ENCODE measurements around the gene MAGOH. TPM values are rescaled to one million over a fixed set of nuclear protein-coding genes. Genes with fewer than 3 reads are reported as not detected.
A peak's percentile ranks its signal among the peaks of the same experiment; 100 is the strongest.

The MAGOH gene
- total and polyA plus RNA-seq, 2 of the 13 experiments (the other 11 are each of a cell fraction or from before 2014, with no cell fraction given), result 24.1 to 87.0 TPM

GRCh38 chr1:53246261-53247134, 8.2 kb upstream of the MAGOH start:
- 71% methylated on average over 4 of the region's 4 CpGs for WGBS (ENCODE audit: low lambda C conversion rate)
- in situ Hi-C loops (cut with HindIII; ENCODE audit: extremely low pct_ligation_motif_present, low pct_unique_long_range_greater_than_20kb), result no loop called here
- Histone ChIP-seq H3K4me3 (replicated peaks in 1 of 3; ENCODE audit: insufficient read depth in 1 of 3, low read depth in 2 of 3, low read length in 3 of 3) (no peak overlapping the region), H3K9me3 (ENCODE audit: low read length) (no peaks in the 10 kb centered on the region), H3K4me2 (ENCODE audit: low read depth, low read length) (no peak overlapping the region), H4K20me1 (ENCODE audit: insufficient read depth, low read length) (no peaks in the 10 kb centered on the region), H3K36me3 (replicated peaks in 1 of 2; ENCODE audit: control insufficient read depth in 1 of 2, insufficient read depth in 2 of 2, low read length in 2 of 2) (peaks cover 8 to 34% of the 10 kb centered on the region in 2 experiments; a peak in 4 of 5 replicates), H3K79me2 (ENCODE audit: insufficient read depth, low read length) (no peaks in the 10 kb centered on the region), H3K27me3 (ENCODE audit: control insufficient read depth in 1 of 2, insufficient read depth in 2 of 2, low read length in 2 of 2) (no peaks in the 10 kb centered on the region), H3K9ac (ENCODE audit: insufficient read depth, low read depth, low read length) (no peak overlapping the region), H2AFZ (ENCODE audit: low read length) (no peak overlapping the region), H3K4me1 (ENCODE audit: insufficient read depth, low read length) (no peaks in the 10 kb centered on the region), H3K27ac (ENCODE audit: extremely low read length, insufficient read depth, low read length) (no peak overlapping the region)
- CTCF ChIA-PET (ENCODE audit: low intra/inter-chr PET ratio, low total read pairs), result no interaction called here
- TF ChIP-seq MAFG (CRISPR knock-in tag; IDR thresholded peaks at IDR 0.05) (no peak), PHF20 (CRISPR knock-in tag; IDR thresholded peaks at IDR 0.05) (no peak), ZNF839 (CRISPR knock-in tag; IDR thresholded peaks at IDR 0.05; ENCODE audit: borderline replicate concordance) (no peak), ZNF816 (CRISPR knock-in tag; IDR thresholded peaks at IDR 0.05; ENCODE audit: borderline replicate concordance) (no peak), ZFYVE20 (CRISPR knock-in tag; IDR thresholded peaks at IDR 0.05; ENCODE audit: borderline replicate concordance, low read depth) (no peak)
- intact Hi-C loops (cut with micrococcal nuclease; ENCODE audit: unreplicated experiment), result no loop called here
- FAIRE-seq (peak; percentile 32), ATAC-seq (no peak), DNase-seq (ENCODE audit: low spot score) (no peak)
- BruUV-seq (replicated peaks), result no TSS peak
- POLR2A ChIA-PET, result no interaction called here

- WGBS (ENCODE audit: low lambda C conversion rate), result 89% methylated on average over 4 of the region's 4 CpGs
- no peak for ATAC-seq
- Histone ChIP-seq H2AFZ (ENCODE audit: low read length) (no peak overlapping the region), H3K4me1 (ENCODE audit: insufficient read depth, low read length) (peaks cover 7% of the 10 kb centered on the region), H3K79me2 (ENCODE audit: insufficient read depth, low read length) (no peaks in the 10 kb centered on the region), H3K27me3 (ENCODE audit: control insufficient read depth in 1 of 2, insufficient read depth in 2 of 2, low read length in 2 of 2) (no peaks in the 10 kb centered on the region), H3K4me2 (ENCODE audit: low read depth, low read length) (no peak overlapping the region), H4K20me1 (ENCODE audit: insufficient read depth, low read length) (no peaks in the 10 kb centered on the region), H3K36me3 (replicated peaks in 1 of 2; ENCODE audit: control insufficient read depth in 1 of 2, insufficient read depth in 2 of 2, low read length in 2 of 2) (peaks cover 2 to 14% of the 10 kb centered on the region in 2 experiments; a peak in 4 of 5 replicates), H3K9ac (ENCODE audit: insufficient read depth, low read depth, low read length) (no peak overlapping the region), H3K4me3 (replicated peaks in 1 of 3; ENCODE audit: insufficient read depth in 1 of 3, low read depth in 2 of 3, low read length in 3 of 3) (no peak overlapping the region), H3K9me3 (ENCODE audit: low read length) (no peaks in the 10 kb centered on the region), H3K27ac (ENCODE audit: extremely low read length, insufficient read depth, low read length) (no peak overlapping the region)
- no TSS peak for BruUV-seq (replicated peaks)
- FAIRE-seq, result no peak
- in situ Hi-C loops (cut with HindIII; ENCODE audit: extremely low pct_ligation_motif_present, low pct_unique_long_range_greater_than_20kb) (no loop called here), intact Hi-C loops (cut with micrococcal nuclease; ENCODE audit: unreplicated experiment) (no loop called here)
- no peak for DNase-seq (ENCODE audit: low spot score)
- ChIA-PET POLR2A (no interaction called here), CTCF (ENCODE audit: low intra/inter-chr PET ratio, low total read pairs) (no interaction called here)
- no peak for TF ChIP-seq ZNF468 (CRISPR knock-in tag; IDR thresholded peaks at IDR 0.05)
- TF ChIP-seq SIX4 (CRISPR knock-in tag; IDR thresholded peaks at IDR 0.05), result no peak
- no peak for TF ChIP-seq HMGXB3 (CRISPR knock-in tag; IDR thresholded peaks at IDR 0.05; ENCODE audit: borderline replicate concordance)
- no peak for TF ChIP-seq ZSCAN22 (CRISPR knock-in tag; IDR thresholded peaks at IDR 0.05)
- TF ChIP-seq ZFP62 (CRISPR knock-in tag; IDR thresholded peaks at IDR 0.05), result no peak
- TF ChIP-seq ZSCAN9 (CRISPR knock-in tag; IDR thresholded peaks at IDR 0.05; ENCODE audit: borderline replicate concordance), result no peak
- no peak for TF ChIP-seq ZNF549 (CRISPR knock-in tag; IDR thresholded peaks at IDR 0.05)
- TF ChIP-seq KDM1A (CRISPR knock-in tag; IDR thresholded peaks at IDR 0.05), result no peak
- no peak for TF ChIP-seq ZSCAN12 (CRISPR knock-in tag; IDR thresholded peaks at IDR 0.05)
- no peak for TF ChIP-seq ZBTB38 (CRISPR knock-in tag; IDR thresholded peaks at IDR 0.05)
Observed at GRCh38 chr1:53244141-53244540, 5.8 kb upstream of the MAGOH start.

Data from HepG2 (cell line).